GM19099 (cell line): ENCODE results near the gene CFD.

Source experiments
- POLR2A ChIP-seq: IDR thresholded peaks from 3 replicates; pipeline ENCODE4 v1.6.1; 2011; ENCODE audit warnings: low read depth; ENCODE audit not compliant: insufficient read length; ENCODE audit errors: extremely low read depth

CFD gene

DNA sequence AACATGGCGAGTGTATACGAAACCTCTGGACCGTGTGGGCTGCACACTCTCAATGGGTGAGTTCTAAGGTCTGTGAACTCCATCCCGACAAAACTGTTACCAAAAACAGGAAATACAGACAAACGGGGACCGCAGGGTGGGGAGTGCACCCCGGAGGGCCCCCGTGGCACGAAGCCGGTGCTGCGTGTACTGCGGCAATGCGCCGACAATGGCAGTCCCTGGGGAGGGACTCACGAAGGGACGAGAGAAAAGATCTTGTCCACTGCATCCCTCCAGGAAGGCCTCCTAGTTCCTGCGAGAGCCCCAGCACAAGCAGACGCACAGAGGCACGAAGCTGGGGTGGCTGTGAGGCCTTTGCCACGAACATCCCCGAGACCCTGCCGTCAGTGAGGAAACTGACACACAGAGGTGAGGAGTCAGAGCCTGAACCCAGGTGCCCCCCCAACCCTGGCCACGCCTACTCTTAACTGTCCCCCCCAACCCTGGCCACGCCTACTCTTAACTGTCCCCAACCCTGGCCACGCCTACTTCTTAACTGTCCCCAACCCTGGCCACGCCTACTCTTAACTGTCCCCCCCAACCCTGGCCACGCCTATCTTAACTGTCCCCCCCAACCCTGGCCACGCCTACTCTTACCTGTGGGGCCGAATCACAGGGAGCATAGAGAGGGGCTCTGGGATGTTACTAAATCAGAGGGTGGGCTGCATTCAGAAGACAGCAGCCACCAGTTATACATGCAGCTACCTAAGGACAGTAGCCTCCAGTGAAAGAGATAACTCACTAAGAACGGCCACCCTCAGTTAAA, 29.3 kb downstream of the CFD start:
- TF ChIP-seq POLR2A = no peak

DNA sequence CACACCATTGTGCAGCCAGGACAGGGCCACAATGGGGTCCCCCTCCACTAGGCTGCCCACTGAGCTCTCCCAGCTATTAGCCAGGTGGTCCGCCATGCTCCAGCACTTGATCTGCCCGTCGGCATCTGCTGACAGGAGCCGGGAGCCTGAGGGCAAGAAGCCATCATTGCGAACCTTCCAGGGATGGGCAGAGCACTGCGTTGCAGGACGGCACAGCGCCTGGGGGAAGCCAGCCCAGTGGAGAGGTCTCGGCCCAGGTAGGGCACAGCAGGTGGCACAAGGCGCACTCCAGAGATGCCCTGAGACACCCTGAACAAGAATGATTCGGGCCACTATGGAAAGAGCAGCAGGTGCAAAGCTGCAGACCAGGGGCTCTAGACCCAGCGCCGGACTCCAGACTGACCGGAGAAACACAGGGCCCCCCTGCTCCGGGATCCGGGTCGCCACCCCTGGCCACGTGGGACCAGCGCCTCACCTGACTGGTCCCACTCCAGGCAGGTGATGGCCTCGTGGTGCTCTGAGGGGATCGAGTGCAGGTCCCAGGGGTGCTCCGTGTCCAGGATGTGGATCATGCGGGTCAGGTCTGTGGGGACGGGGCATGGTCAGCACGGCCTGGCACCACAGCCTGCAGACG, 30.3 kb downstream of the CFD start:
- TF ChIP-seq POLR2A = no peak

DNA sequence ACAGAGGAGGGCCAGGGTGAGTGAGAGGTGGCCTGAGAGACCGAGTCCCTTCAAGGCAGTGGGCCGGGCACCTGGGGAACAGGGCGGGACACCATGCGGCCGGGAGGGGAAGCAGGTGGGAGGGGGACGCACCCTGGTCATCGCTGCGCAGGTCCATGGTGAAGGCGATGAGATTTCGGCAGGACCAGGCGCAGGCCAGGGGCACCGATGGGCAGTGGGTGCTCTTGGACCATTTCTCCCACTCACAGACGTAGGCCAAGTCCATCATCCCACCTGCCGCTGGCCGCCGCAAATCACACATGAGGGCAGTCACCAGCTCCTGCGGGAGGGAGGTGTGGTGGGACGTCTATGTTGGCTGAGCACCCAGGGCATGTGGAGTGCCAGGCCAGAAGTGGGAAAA, 31.4 kb downstream of the CFD start:
- no peak for TF ChIP-seq POLR2A

DNA sequence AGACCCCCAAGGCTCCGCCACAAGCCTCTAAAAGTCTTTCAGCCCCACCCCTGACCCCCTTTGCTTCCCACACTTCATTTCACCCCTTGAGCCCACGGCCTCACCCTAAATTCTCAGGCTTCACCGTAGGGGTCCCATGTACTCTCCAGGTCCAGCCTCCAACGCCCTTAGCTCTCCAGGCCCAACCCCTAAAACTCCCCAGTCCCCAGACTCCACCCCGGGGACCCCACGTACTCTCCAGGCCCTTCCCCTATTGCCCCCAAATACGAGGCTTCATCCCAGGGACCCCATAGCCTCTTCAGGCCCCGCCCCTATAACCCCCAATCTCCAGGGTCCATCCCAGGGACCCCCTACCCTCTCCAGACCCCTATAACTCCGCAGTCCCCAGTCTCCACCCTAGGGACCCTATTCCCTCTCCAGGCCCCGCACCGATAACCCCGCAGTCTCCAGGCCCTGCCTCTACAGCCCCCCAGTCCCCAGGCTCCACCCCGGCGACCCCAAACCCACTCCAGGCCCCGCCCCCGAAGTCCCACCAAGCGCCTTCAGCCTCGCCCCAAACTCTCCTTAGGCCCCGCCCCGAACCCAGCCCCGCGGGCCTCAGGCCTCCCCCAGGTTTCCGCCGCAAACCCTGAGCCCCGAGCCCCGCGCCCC, 32.9 kb downstream of the CFD start:
- no peak for TF ChIP-seq POLR2A

DNA sequence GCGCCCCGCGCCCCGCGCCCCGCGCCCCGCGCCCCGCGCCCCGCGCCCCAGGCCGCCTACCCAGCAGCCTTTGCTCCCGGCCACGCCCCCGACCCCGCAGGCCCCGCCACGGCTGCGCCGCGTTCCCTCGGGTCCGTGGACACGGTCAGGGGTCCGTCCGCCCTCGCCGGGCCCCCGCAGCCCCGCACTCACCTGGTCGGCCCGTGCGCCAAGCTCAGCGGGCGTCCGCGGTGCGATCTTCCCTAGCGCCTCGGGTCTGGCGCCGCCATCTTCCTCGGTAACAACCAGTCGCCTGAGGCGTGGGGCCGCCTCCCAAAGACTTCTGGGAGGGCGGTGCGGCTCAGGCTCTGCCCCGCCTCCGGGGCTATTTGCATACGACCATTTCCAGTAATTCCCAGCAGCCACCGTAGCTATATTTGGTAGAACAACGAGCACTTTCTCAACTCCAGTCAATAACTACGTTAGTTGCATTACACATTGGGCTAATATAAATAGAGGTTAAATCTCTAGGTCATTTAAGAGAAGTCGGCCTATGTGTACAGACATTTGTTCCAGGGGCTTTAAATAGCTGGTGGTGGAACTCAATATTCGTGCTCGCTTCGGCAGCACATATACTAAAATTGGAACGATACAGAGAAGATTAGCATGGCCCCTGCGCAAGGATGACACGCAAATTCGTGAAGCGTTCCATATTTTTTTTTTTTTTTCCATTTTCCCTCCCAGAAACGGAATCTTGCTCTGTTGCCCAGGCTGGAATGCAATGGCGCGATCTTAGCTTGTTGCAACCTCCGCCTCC, 33.6 kb downstream of the CFD start, which contains the start of the genes MED16 and RNU6-9:
MED16 (minus strand) TSS at position 294 of the 796 bp plus-strand sequence. CDS start 2,056 bp downstream, outside the sequence.
RNU6-9 (plus strand) TSS at position 591 of the 796 bp plus-strand sequence.
- TF ChIP-seq POLR2A = peak; percentile 72

DNA sequence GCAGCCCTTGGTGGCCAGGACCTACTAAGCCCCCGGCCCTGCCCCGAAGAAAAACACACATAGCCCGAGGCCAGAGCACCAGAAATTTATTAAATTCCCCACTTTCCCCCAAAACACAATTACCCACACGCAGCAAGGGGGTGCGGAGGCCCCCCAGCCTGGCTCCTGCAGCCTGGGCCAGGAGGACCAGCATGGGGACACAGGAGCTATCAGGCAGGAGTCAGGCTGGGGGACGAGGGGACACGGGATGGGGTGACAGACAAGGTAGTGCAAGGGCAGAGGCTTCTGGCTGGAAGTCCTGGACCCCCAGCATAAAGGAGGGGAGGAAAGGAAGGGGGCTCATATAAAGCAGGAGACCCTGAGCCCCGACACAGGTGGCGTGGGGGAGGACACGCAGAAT, 37.0 kb downstream of the CFD start:
- TF ChIP-seq POLR2A = no peak

DNA sequence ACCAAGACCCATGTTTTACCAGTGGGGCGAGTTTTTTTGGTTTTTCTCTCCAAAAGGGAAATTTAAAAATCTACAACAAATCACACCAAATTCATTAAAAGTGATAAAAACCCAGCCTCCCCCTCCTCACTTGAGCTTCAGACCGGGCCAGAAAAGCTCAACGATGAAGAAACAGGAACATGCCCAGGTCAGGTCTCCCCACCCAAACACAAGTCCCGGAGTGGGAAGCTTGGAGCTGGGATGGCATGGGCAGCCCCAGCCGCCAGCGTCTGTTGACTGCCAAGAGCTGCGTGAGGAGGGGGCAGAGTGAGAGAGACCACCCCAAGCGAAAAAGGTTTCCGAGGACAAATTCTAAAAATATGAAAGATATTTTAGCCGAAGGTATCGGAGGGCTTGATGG, 37.5 kb downstream of the CFD start:
- TF ChIP-seq POLR2A = no peak

DNA sequence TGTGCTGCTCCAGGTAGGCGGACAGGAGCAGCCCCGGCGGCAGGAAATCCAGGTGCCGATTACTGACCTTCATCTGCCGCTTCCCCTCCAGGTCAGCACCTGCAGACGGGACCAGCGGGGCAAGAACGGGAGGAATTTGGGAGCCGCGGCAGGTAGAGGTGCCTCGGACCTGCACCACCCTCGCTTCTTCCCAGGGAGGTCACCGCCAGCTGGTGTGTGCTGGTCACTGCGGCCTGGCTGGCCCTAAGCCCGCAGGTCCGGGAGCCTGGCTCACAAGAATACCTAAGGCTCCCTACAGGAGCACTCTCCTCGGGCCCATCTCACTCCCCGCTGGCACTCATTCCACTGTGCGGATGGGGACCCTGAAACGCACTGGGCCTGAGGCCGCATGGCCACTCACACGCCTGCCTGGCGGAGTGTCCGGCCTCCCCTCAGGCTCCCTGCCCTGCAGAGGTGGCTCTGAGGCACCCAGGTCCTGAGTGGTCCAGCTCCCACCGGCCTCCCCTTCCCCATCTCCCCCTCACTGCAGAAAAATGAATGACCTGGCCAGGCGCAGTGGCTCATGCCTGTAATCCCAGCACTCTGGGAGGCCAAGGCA, 38.1 kb downstream of the CFD start:
- TF ChIP-seq POLR2A = no peak

DNA sequence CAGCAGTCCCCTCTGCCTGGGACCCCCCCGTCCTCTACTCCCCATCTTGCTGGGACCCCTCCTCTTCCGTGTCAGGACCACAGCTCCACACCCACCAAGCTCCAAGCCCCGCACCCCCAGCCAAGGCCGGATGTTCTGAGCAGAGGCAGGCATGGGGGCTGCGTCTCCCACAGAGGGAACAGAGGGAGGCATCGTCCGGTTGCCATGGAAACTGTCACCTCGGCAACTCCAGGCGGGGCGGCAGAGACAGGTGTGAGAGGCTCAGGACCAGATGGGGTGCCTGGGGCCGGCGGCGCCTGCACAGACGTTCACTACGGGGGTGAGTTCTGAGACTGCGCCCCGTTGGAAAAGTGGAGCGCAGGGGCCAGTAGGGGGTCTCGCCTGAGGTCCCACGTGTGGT, 39.2 kb downstream of the CFD start:
- no peak for TF ChIP-seq POLR2A

DNA sequence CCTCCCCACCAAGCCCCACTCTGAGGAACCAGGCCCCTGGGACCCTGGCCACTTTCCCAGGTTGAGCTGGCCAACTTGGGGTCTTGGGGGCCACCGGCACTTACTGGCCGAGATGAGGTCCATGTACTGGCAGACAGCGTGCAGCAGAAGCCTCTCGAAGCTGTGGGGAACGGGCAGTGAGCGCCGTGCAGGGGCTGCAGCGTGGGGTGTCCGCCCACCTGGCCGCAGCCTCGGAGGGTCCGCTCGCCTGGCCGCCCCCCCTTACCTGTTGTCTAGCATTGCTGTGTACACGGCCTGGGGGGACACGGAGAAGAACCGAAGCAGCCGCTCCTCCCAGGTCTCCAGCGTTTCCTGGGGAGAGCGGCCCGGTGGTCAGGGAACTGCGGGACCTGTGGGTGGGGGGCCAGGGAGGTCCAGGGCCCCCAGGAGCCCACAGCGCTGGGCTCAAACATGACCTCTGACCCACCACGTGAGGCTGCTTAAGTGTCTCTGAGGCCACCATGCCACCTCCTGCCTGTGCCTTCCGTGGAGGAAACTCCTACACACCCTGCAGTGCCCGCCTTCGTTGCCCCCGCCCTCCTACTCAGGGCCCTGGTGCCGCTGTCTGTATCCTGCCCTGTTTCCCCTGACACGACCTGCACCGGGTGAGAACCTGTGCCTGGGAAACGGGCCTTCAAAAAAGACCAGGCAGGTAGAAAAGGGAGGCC, 40.0 kb downstream of the CFD start:
- no peak for TF ChIP-seq POLR2A

DNA sequence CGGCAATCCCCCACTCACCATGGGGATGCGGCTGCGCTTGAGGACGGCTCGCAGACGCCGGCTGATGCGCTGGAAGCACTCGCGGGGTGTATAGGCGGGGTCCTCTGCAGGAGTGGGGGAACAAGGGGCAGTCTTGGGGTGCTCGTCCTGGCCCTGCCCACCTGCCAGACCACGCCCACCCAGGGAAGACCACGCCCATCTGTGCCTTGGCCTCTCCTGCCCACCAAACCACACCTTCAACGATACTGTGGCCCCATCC, 40.5 kb downstream of the CFD start:
- no peak for TF ChIP-seq POLR2A

DNA sequence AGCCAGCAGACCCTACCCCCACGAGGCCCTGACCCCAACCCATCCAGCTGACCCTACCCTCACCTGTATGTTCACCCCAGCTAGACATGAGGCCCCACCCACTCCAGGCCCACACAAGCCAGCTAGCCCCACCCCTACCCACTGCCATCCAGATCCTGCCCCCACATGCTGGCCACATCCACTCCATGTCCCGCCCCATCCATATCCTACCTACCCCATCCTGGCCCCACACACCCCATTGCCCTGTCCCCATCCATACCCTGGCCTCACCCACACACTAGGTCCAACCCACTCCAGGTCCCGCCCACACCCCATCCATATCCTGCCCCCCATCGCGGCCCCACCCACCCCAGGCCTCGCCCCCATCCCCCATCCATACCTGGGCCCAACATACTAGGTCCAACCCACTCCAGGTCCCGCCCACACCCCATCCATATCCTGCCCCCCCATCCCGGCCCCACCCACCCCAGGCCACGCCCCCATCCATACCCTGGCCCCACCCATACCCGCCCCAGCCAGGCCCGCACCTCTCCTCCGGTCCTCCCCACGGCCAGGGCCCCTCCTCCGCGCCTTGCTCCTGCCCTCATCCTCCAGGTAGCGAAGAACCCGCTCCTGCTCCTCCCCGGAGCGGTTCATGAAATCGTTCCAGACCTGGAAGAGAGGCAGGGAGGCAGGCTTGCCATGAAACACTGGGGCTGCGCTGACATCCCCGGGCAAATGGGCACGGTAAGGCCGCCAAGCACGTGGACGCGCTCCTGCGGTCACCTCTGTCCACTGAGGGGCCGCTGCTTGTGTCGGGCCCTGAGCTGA, 41.0 kb downstream of the CFD start:
- TF ChIP-seq POLR2A = no peak
